ENCODE results near the gene C11orf42. TPM values are rescaled to one million over a fixed set of nuclear protein-coding genes. Genes with fewer than 3 reads are reported as not detected.

Gene C11orf42
- total RNA-seq, 1 donor from 2014 or later: not detected

DNA sequence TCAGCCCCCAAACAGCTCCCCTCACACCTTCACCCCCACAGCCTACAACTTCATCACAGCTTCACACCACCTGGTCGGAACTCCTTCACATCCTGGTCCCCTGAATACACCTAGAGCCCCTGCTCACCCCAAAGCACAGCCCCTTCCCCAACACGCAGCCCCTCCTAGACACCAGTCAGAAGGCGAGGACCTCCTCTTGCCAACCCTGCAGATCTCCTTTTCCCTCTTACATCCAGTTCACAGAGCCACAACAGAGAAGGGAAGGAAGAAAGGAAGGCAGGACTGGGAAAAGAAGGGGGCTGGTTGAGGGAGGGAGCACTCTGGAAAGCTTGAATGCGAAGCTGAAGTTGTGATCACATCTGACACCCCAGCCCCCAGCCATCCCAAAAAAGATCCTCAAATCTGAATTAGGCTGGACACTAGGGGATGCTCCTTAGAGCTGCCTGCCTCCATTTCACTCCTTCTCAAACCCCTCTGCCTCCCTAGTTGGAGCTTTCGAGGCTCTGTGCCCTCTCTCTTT, 54.9 kb downstream of the C11orf42 start:
- H3K9me3 Mint-ChIP-seq (ENCODE audit: unreplicated experiment): no peaks in the 10 kb centered on the region
- TF ChIP-seq, protein P1, sequence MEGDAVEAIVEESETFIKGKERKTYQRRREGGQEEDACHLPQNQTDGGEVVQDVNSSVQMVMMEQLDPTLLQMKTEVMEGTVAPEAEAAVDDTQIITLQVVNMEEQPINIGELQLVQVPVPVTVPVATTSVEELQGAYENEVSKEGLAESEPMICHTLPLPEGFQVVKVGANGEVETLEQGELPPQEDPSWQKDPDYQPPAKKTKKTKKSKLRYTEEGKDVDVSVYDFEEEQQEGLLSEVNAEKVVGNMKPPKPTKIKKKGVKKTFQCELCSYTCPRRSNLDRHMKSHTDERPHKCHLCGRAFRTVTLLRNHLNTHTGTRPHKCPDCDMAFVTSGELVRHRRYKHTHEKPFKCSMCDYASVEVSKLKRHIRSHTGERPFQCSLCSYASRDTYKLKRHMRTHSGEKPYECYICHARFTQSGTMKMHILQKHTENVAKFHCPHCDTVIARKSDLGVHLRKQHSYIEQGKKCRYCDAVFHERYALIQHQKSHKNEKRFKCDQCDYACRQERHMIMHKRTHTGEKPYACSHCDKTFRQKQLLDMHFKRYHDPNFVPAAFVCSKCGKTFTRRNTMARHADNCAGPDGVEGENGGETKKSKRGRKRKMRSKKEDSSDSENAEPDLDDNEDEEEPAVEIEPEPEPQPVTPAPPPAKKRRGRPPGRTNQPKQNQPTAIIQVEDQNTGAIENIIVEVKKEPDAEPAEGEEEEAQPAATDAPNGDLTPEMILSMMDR (IDR thresholded peaks at IDR 0.05; ENCODE audit: unreplicated experiment): no peak
- H3K4me3 Mint-ChIP-seq (ENCODE audit: unreplicated experiment): no peak overlapping the region
- no peak overlapping the region for H3K27ac Mint-ChIP-seq (ENCODE audit: unreplicated experiment)
- H3K36me3 Mint-ChIP-seq (ENCODE audit: low read depth, unreplicated experiment): no peaks in the 10 kb centered on the region
- H3K4me1 Mint-ChIP-seq (ENCODE audit: unreplicated experiment): peaks cover 3% of the 10 kb centered on the region
- DNase-seq (ENCODE audit: low spot score): no peak
- peaks cover 2% of the 10 kb centered on the region for H3K27me3 Mint-ChIP-seq (ENCODE audit: unreplicated experiment)

Other genes with a start within 250 kb of the C11orf42 start
- gene OR56A5, start 237.1 kb upstream of the C11orf42 start, total RNA-seq (ENCODE audit: unreplicated experiment): not detected
- not detected for gene OR52L1, start 218.6 kb upstream of the C11orf42 start, total RNA-seq (ENCODE audit: unreplicated experiment)
- gene OR56A4, start 198.6 kb upstream of the C11orf42 start, total RNA-seq (ENCODE audit: unreplicated experiment): 0.13 TPM
- 0.03 TPM for gene OR56A1, start 174.8 kb upstream of the C11orf42 start, total RNA-seq (ENCODE audit: unreplicated experiment)
- not detected for gene OR56B4, start 97.9 kb upstream of the C11orf42 start, total RNA-seq (ENCODE audit: unreplicated experiment)
- not detected for gene OR52B2, start 35.2 kb upstream of the C11orf42 start, total RNA-seq (ENCODE audit: unreplicated experiment)
- not detected for gene OR52W1, start 6.3 kb upstream of the C11orf42 start, total RNA-seq (ENCODE audit: unreplicated experiment)
- 29.3 TPM for gene FHIP1B, start 29.1 kb downstream of the C11orf42 start, total RNA-seq (ENCODE audit: unreplicated experiment)
- not detected for gene CNGA4, start 33.5 kb downstream of the C11orf42 start, total RNA-seq (ENCODE audit: unreplicated experiment)
- 0.64 TPM for gene CCKBR, start 54.3 kb downstream of the C11orf42 start, total RNA-seq (ENCODE audit: unreplicated experiment)
- 91.0 TPM for gene CAVIN3, start 114.9 kb downstream of the C11orf42 start, total RNA-seq (ENCODE audit: unreplicated experiment)
- 24.8 TPM for gene SMPD1, start 184.9 kb downstream of the C11orf42 start, total RNA-seq (ENCODE audit: unreplicated experiment)
- 43.6 TPM for gene APBB1, start 213.5 kb downstream of the C11orf42 start, total RNA-seq (ENCODE audit: unreplicated experiment)
- gene HPX, start 235.4 kb downstream of the C11orf42 start, total RNA-seq (ENCODE audit: unreplicated experiment): 1.4 TPM